Activated CD8-positive, alpha-beta memory T cell treated with anti-CD3 and anti-CD28 coated beads for 24 hours (primary cell): ENCODE data around the gene TIMM44.
"Not testable (repeated sequence)": the region's sequence is repeated elsewhere in the genome, so short reads cannot be mapped to it uniquely, and the experiment has no call there.

Experiments
- DNase-seq: peaks from one replicate; pipeline ENCODE4 v3.0.0-alpha.2; 2020

The TIMM44 gene

DNA sequence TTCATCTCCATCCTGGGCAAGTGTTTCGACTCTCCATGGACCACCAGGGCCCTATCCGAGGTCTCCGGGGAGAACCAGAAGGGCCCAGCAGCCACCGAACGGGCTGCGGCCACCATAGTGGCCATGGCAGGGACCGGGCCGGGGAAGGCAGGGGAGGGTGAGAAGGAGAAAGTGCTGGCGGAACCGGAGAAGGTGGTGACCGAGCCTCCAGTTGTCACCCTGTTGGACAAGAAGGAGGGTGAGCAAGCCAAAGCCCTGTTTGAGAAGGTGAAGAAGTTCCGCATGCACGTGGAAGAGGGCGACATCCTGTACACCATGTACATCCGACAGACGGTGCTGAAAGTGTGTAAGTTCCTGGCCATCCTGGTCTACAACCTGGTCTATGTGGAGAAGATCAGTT lies 44.5 kb downstream of the TIMM44 start:
- DNase-seq, result no peak

- no peak for DNase-seq
Observed at GRCh38 chr19:7897292-7897691, 46.2 kb downstream of the TIMM44 start.

DNA sequence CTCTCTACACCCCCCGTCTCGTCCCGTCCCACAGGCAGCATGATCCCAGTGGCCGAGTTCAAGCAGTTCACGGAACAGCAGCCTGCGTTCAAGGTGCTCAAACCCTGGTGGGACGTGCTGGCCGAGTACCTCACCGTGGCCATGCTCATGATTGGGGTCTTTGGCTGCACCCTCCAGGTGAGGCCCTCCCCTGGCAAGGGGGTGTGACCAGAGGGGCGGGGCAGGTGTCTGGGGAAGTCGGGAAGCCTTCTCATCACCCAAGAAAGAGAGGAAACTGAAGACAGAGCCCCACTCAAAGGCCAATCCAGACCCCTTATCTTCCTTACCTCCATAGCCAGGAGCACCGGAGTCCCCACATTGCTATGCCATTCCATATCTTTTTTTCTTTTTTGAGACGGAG lies 47.9 kb downstream of the TIMM44 start:
- DNase-seq, result no peak

DNA sequence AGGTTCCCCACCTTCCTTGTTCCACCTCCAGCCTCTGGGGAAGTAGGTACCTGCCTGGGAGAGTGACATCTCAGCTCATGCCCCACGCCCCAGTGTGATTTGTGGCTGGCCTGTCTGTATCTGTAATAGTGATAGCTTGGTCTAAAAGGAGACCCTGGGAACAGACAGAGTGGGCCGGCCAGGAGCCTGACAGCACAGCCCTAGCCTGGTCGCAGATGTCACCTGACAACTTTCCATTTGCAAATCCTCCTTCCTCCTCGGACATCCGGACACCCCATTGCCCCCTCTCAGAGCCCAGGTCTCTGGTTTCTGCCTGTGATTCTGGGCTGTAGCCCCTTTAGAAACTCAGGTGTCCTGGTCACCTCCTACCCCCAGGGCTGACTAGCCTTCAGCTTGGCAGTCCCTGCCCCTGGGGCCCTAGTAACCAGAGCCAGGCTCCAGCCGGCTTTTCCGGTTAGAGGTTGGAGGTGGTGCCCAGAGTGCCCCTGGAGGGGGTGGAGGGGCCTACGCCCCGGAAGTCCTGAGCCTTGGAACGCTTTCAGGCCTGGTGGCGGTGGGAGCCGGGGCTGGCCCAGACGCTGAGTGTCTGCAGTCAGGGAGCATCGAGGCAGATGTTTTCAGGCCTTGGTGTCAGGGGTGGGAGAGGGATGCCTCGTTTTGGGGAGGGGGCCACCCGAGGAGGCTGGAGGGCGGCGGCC lies 48.7 kb downstream of the TIMM44 start:
- no peak for DNase-seq

- not testable (repeated sequence) for DNase-seq
Observed at GRCh38 chr19:7893362-7894101, 49.9 kb downstream of the TIMM44 start.

DNA sequence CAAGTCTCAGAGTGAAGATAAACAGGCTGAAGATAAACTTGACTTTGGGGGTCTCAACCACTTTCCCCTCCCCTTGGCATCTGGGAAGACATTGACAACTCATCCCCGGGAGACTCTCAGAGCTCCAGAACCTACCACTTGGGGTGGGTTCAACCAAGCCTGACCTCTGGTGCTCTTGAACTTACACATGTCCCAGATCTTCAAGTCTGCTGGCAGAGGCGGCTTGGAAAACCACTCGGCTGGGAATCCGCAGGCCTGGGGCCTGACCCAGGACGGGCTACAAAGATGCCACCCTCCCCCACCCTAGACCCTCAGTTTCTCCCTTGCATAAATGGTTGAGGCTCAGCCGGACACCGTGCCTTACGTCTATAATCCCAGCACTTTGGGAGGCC lies 54.6 kb downstream of the TIMM44 start:
- DNase-seq, result no peak

GRCh38 chr19:7888145-7888825 lies 55.2 kb downstream of the TIMM44 start, which contains the start of gene LRRC8E:
Gene LRRC8E, plus strand, starts transcription at chr19:7888510. Its CDS starts 7,094 bp downstream, at chr19:7895604.
- DNase-seq, result no peak

DNA sequence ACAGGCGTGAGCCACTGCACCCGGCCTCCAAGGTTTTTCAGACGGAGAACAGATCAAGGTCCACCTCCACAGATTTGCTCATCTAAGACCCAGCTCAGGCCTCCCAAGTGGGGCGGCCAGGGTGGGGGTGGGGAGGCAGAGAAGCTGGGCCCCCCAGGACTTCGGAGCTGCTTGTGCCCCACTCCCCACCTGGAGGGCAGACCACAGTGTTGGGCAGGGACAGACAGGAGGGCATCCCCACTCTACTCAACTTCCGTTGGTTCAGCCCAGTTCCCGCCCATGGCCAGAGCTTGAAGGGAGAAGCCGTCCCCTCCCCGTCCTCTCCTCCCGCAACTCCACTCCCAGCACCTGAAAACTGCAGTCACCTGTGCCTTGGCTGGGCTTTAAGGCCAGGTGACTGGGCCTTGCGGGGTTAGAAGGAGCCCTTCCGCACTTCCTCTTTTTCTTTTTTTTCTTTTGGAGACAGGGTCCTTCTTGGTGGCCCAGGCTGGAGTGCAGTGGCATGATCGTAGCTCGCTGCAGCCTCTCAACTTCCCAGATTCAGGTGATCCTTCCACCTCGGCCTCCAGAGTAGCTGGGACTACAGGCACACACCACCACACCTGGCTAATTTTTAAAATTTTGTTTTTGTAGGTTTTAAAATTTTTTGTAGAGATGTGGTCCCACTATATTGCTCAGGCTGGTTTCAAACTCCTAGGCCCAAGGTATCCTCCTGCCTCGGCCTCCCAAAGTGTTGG lies 55.9 kb downstream of the TIMM44 start:
- no peak for DNase-seq

- DNase-seq, result no peak
Observed at GRCh38 chr19:7885818-7886217, 57.6 kb downstream of the TIMM44 start.

DNA sequence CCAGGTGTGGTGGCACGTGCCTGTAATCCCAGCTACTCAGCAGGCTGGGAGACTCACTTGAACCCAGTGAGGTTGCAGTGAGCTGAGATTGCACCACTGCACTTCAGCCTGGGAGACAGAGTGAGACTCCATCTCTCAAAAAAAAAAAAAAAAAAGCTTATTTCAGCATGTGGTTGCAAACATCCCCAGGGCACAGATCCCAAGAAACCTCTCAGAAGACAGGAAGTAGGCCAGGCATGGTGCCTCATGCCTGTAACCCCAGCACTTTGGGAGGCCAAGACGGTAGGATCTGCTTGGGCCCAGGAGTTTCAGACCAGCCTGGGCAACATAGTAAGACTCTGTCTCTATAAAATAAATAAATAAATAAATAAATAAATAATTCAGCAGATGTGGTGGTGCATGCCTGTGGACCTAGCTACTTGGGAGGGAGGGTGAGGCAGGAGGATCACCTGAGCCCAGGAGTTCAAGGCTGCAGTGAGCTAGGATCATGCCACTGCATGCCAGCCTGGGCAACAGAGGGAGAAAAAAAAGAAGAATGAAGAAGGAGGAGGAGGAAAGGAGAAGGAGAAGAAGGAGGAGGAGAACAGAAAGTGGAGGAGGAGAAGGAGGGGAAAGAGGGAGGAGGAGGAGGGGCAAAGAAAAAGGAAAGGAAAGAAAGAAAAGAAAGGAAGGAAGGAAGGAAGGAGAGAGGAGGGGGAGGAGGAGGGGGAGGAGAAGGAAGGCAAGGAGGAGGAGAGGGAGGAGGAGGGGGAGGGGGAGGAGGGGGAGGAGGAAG lies 59.5 kb downstream of the TIMM44 start:
- DNase-seq, result no peak

- DNase-seq, result no peak
Observed at GRCh38 chr19:7883105-7883504, 60.4 kb downstream of the TIMM44 start.

DNA sequence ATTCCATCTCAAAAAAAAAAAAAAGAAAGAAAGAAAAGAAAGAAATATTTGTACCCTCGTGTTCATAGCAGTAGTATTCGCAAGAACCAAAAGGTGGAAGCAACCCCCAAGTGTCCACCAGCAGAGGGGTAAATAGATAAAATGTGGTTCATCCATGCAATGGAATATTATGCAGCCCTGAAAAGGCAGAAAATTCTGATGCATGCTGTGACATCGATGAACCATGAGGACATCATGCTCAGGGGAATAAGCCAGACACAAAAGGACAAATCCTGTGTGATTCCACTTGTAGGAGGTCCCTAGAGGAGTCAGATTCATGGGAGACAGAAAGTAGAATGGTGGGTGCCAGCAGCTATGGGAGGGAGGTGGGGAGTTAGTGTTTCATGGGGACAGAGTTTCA lies 61.6 kb downstream of the TIMM44 start:
- no peak for DNase-seq

GRCh38 chr19:7879836-7880235 lies 63.6 kb downstream of the TIMM44 start:
- DNase-seq, result no peak

DNA sequence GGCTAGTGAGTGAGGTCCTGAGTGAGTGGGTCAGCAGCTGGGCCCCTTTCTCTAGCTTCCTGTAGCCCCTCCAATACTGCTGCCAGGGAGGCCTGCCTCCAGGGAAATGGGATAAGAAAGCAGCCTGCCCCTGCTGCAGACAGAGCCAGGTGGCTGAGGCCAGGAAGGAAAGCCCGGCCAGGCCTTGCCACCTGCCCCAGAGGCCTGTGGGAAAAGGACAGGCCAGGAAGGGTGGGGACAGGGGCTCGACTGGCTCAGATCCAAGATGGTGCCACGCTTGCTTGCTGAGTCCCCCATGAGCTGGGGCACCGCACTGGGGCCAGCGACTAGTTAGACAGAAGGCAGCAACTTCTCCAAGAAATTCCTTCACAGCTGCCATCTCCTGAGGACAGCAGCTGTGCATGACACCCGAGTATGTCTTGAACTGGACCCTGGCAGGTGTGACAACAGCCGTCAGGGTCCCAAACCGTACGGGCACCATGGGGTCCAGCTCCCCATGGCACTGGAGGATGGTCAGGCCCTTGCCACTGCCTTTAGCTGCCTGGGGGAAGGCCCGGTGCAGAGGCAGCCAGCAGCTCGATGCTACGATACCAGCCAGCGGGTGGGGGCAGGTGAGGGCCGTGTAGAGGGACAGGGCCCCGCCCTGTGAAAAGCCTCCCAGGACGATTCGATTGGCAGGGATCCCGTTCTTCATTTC lies 64.2 kb downstream of the TIMM44 start:
- DNase-seq, result no peak

DNA sequence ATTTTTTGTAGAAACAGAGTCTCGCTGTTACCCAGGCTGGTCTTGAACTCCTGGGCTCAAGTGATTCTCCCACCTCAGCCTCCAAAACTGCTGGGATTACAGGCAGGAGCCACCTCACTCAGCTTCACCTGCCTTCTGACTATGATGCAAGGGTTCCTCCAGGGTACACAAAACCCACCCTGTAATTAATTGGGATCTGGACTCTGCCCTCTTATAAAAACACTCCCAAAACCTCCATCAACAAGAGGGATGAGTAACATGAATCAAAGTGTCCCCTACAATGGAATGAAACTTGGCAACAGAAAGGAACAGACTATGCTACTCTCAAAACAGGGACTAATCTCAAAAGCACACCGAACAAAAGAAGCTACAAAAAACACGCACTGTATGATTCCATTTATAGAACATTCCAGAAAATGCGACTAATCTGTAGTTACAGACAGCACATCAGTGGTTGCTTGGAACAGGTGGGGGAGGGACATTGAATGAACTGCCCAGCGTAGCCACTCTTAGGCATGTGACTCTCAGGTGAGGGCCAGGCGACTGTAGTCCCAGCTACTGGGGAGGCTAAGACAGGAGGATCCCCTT lies 66.1 kb downstream of the TIMM44 start:
- no peak for DNase-seq
